ENCODE measurements around the gene UCP2.

- TF ChIP-seq, protein P1, sequence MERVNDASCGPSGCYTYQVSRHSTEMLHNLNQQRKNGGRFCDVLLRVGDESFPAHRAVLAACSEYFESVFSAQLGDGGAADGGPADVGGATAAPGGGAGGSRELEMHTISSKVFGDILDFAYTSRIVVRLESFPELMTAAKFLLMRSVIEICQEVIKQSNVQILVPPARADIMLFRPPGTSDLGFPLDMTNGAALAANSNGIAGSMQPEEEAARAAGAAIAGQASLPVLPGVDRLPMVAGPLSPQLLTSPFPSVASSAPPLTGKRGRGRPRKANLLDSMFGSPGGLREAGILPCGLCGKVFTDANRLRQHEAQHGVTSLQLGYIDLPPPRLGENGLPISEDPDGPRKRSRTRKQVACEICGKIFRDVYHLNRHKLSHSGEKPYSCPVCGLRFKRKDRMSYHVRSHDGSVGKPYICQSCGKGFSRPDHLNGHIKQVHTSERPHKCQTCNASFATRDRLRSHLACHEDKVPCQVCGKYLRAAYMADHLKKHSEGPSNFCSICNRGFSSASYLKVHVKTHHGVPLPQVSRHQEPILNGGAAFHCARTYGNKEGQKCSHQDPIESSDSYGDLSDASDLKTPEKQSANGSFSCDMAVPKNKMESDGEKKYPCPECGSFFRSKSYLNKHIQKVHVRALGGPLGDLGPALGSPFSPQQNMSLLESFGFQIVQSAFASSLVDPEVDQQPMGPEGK (CRISPR knock-in tag; IDR thresholded peaks at IDR 0.05; ENCODE audit: borderline replicate concordance): no peak
- peak; percentile 41; the same call in 1 of the 2 replicates for TF ChIP-seq NR2C1 (IDR thresholded peaks at IDR 0.05)
- no peak for TF ChIP-seq NR2C1 (tag; IDR thresholded peaks at IDR 0.05)
- TF ChIP-seq SMARCE1 (IDR thresholded peaks at IDR 0.05): no peak
- no peak for TF ChIP-seq MYC (IDR thresholded peaks at IDR 0.05; ENCODE audit: low read depth, low read length)
- no peak for TF ChIP-seq MYC (CRISPR knock-in tag; IDR thresholded peaks at IDR 0.05; ENCODE audit: borderline replicate concordance, low read depth)
- TF ChIP-seq ZNF77 (CRISPR knock-in tag; IDR thresholded peaks at IDR 0.05): no peak
- TF ChIP-seq, protein P2, sequence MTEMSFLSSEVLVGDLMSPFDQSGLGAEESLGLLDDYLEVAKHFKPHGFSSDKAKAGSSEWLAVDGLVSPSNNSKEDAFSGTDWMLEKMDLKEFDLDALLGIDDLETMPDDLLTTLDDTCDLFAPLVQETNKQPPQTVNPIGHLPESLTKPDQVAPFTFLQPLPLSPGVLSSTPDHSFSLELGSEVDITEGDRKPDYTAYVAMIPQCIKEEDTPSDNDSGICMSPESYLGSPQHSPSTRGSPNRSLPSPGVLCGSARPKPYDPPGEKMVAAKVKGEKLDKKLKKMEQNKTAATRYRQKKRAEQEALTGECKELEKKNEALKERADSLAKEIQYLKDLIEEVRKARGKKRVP (CRISPR knock-in tag; IDR thresholded peaks at IDR 0.05): no peak
- no peak for TF ChIP-seq CHD2 (IDR thresholded peaks at IDR 0.05; ENCODE audit: low read depth, low read length)
- TF ChIP-seq KLF1 (tag; IDR thresholded peaks at IDR 0.05): no peak
These were observed 40.6 kb upstream of the UCP2 start for GRCh38 chr11:74023276-74023675.

Measured in K562 (cell line).